Measurements from ENCODE around the gene CGNL1.
A peak's percentile ranks its signal among the peaks of the same experiment; 100 is the strongest.

CGNL1 gene

GRCh38 chr15:57500256-57500655 lies 124.0 kb downstream of the CGNL1 start:
- Histone ChIP-seq H3K9ac (no peak overlapping the region), H4K20me1 (ENCODE audit: insufficient read depth) (no peaks in the 10 kb centered on the region), H3K4me2 (no peak overlapping the region), H3K36me3 (ENCODE audit: insufficient read depth) (no peaks in the 10 kb centered on the region), H2AFZ (ENCODE audit: low read depth) (no peak overlapping the region), H3K27me3 (ENCODE audit: insufficient read depth, low read depth) (no peaks in the 10 kb centered on the region), H3K4me3 (IDR thresholded peaks at IDR 0.05; ENCODE audit: insufficient read depth, low read depth, low read length) (no peak overlapping the region), H3K79me2 (ENCODE audit: insufficient read depth, low read depth) (no peaks in the 10 kb centered on the region), H3K27ac (no peak overlapping the region), H3K4me1 (ENCODE audit: low read depth, poor library complexity, severe bottlenecking) (no peaks in the 10 kb centered on the region)
- TF ChIP-seq, protein P1, sequence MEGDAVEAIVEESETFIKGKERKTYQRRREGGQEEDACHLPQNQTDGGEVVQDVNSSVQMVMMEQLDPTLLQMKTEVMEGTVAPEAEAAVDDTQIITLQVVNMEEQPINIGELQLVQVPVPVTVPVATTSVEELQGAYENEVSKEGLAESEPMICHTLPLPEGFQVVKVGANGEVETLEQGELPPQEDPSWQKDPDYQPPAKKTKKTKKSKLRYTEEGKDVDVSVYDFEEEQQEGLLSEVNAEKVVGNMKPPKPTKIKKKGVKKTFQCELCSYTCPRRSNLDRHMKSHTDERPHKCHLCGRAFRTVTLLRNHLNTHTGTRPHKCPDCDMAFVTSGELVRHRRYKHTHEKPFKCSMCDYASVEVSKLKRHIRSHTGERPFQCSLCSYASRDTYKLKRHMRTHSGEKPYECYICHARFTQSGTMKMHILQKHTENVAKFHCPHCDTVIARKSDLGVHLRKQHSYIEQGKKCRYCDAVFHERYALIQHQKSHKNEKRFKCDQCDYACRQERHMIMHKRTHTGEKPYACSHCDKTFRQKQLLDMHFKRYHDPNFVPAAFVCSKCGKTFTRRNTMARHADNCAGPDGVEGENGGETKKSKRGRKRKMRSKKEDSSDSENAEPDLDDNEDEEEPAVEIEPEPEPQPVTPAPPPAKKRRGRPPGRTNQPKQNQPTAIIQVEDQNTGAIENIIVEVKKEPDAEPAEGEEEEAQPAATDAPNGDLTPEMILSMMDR (conservative IDR thresholded peaks at IDR 0.05; ENCODE audit: low read depth, low read length): no peak

- Histone ChIP-seq H3K9ac (no peak overlapping the region), H3K4me3 (IDR thresholded peaks at IDR 0.05; ENCODE audit: insufficient read depth, low read depth, low read length) (no peak overlapping the region), H3K27me3 (ENCODE audit: insufficient read depth, low read depth) (no peaks in the 10 kb centered on the region), H3K36me3 (ENCODE audit: insufficient read depth) (no peaks in the 10 kb centered on the region), H3K27ac (no peak overlapping the region), H3K4me1 (ENCODE audit: low read depth, poor library complexity, severe bottlenecking) (no peaks in the 10 kb centered on the region), H4K20me1 (ENCODE audit: insufficient read depth) (no peaks in the 10 kb centered on the region), H3K79me2 (ENCODE audit: insufficient read depth, low read depth) (no peaks in the 10 kb centered on the region), H2AFZ (ENCODE audit: low read depth) (no peak overlapping the region), H3K4me2 (no peak overlapping the region)
- TF ChIP-seq, protein P1 (conservative IDR thresholded peaks at IDR 0.05; ENCODE audit: low read depth, low read length): no peak
These were observed 124.8 kb downstream of the CGNL1 start for GRCh38 chr15:57500979-57501576.

- TF ChIP-seq, protein P1 (conservative IDR thresholded peaks at IDR 0.05; ENCODE audit: low read depth, low read length): no peak
- Histone ChIP-seq H4K20me1 (ENCODE audit: insufficient read depth) (no peaks in the 10 kb centered on the region), H3K79me2 (ENCODE audit: insufficient read depth, low read depth) (no peaks in the 10 kb centered on the region), H3K36me3 (ENCODE audit: insufficient read depth) (no peaks in the 10 kb centered on the region), H3K4me1 (ENCODE audit: low read depth, poor library complexity, severe bottlenecking) (no peaks in the 10 kb centered on the region), H3K4me2 (no peak overlapping the region), H2AFZ (ENCODE audit: low read depth) (no peak overlapping the region), H3K27ac (no peak overlapping the region), H3K4me3 (IDR thresholded peaks at IDR 0.05; ENCODE audit: insufficient read depth, low read depth, low read length) (no peak overlapping the region), H3K9ac (no peak overlapping the region), H3K27me3 (ENCODE audit: insufficient read depth, low read depth) (no peaks in the 10 kb centered on the region)
These were observed 125.8 kb downstream of the CGNL1 start for GRCh38 chr15:57502116-57502515.

DNA sequence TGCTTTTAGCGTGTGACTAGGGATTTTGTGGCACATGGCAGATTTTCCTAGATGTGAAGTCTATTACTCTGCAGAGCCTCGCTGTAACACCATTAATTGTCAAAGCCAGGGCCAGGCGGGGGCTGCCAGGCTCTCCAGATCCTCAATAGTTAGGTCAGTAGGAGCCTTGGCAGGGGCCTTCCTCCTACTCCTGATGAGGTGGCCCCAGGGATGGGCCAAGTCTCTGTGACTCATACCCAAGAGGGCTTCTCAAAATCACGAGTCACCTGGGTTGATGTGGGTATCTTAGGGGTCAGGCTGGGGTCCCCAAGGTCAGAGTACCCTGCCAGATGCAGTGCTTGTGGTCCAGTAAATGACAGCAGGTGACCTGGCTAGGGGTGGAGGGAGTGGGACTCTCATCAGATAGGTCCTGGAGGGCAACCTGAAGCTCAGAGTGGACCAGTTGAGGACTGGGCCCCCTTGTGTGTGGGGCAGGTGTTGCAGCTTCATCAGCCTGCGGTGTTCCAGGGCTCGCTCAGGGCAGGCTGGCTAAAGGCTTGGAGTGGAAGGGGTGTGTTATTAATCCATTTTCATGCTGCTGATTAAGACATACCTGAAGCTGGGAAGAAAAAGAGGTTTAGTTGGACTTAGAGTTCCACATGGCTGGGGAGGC lies 126.9 kb downstream of the CGNL1 start:
- no peak overlapping the region for H3K4me2 ChIP-seq
- H3K27me3 ChIP-seq (ENCODE audit: insufficient read depth, low read depth): no peaks in the 10 kb centered on the region
- H3K4me3 ChIP-seq (IDR thresholded peaks at IDR 0.05; ENCODE audit: insufficient read depth, low read depth, low read length): no peak overlapping the region
- H3K36me3 ChIP-seq (ENCODE audit: insufficient read depth): no peaks in the 10 kb centered on the region
- H3K79me2 ChIP-seq (ENCODE audit: insufficient read depth, low read depth): no peaks in the 10 kb centered on the region
- H3K9ac ChIP-seq: no peak overlapping the region
- H2AFZ ChIP-seq (ENCODE audit: low read depth): no peak overlapping the region
- H3K4me1 ChIP-seq (ENCODE audit: low read depth, poor library complexity, severe bottlenecking): no peaks in the 10 kb centered on the region
- no peaks in the 10 kb centered on the region for H4K20me1 ChIP-seq (ENCODE audit: insufficient read depth)
- TF ChIP-seq, protein P1 (conservative IDR thresholded peaks at IDR 0.05; ENCODE audit: low read depth, low read length): 0 out of 2 replicates have a peak, but pooled peaks have one; percentile 31
- no peak overlapping the region for H3K27ac ChIP-seq

All from KMS-11 (cell line).